H1 (cell line): ENCODE results near the gene NR5A2. TPM values are rescaled to one million over a fixed set of nuclear protein-coding genes. Genes with fewer than 3 reads are reported as not detected.

Source experiments
- CTCF ChIA-PET: fragments of 300-600 bp; sonication (Branson Sonifier 250); formaldehyde crosslinking; loops from one replicate; lab custom pipeline; 2021; ENCODE audit not compliant: partially characterized antibody; lab: Charles Lee
- POLR2A ChIA-PET: fragments of 300-600 bp; sonication (Branson Sonifier 250); formaldehyde crosslinking; loops from one replicate; lab custom pipeline; 2021; ENCODE audit warnings: inconsistent platforms; ENCODE audit not compliant: partially characterized antibody; lab: Charles Lee
- DNase-seq, 2 experiments: peaks; one replicate each; pipeline versions ENCODE4 v3.0.0 to v3.0.0-alpha.2; 2010 to 2022; ENCODE audit warnings: low spot score in 2 of 2, low read depth in 1 of 2, mixed read lengths in 1 of 2
- FAIRE-seq: peaks from 2 replicates; lab custom pipeline; 2011; peaks lifted over from hg19 to GRCh38; lab: Jason Lieb, UNC
- H2AFZ ChIP-seq: 2 replicates; pipeline ENCODE4 v1.8.1; 2012; ENCODE audit warnings: low read length, inconsistent platforms
- H2AK5ac ChIP-seq: 2 replicates; pipeline ENCODE4 v1.6.1; 2013; ENCODE audit warnings: low read depth, low read length
- H2BK120ac ChIP-seq: replicated peaks from 2 replicates; pipeline ENCODE3; 2013; ENCODE audit warnings: low read depth, low read length, inconsistent platforms
- H2BK12ac ChIP-seq: 2 replicates; pipeline ENCODE4 v1.6.1; 2013; ENCODE audit warnings: low read depth, low read length
- H2BK15ac ChIP-seq: 2 replicates; pipeline ENCODE4 v1.6.1; 2013; ENCODE audit warnings: low read length
- H2BK20ac ChIP-seq: 2 replicates; pipeline ENCODE4 v1.6.1; 2013; ENCODE audit warnings: low read length
- H2BK5ac ChIP-seq: 2 replicates; pipeline ENCODE4 v1.6.1; 2013; ENCODE audit warnings: low read depth, low read length
- H3K14ac ChIP-seq: 2 replicates; pipeline ENCODE4 v1.6.1; 2013; ENCODE audit warnings: inconsistent platforms; ENCODE audit not compliant: insufficient read length
- H3K18ac ChIP-seq: 2 replicates; pipeline ENCODE4 v1.6.1; 2013; ENCODE audit warnings: low read length; ENCODE audit errors: extremely low read depth
- H3K23ac ChIP-seq: 2 replicates; pipeline ENCODE4 v1.6.1; 2013; ENCODE audit warnings: inconsistent platforms; ENCODE audit not compliant: insufficient read length
- H3K23me2 ChIP-seq: 2 replicates; pipeline ENCODE4 v1.6.1; 2013; ENCODE audit warnings: low read depth, low read length
- H3K27ac ChIP-seq: 2 replicates; pipeline ENCODE4 v1.6.1; 2011; ENCODE audit warnings: low read depth, low read length, inconsistent platforms
- H3K27me3 ChIP-seq, 4 experiments: replicated peaks in 1 of 4; 1 replicate in 1 of 4; 2 replicates in 3 of 4; pipeline versions ENCODE4 v1.6.1 to v1.8.1; 2011 to 2013; ENCODE audit warnings: low read length in 3 of 4, mild to moderate bottlenecking in 3 of 4, inconsistent platforms in 2 of 4, mixed read lengths in 2 of 4, moderate library complexity in 1 of 4; ENCODE audit not compliant: control insufficient read depth in 3 of 4, insufficient read depth in 3 of 4; ENCODE audit errors: extremely low read depth in 1 of 4
- H3K36me3 ChIP-seq, 4 experiments: 2 replicates each; pipeline versions ENCODE4 v1.6.1 to v1.8.1; 2011 to 2013; ENCODE audit warnings: mild to moderate bottlenecking in 4 of 4, low read length in 3 of 4, moderate library complexity in 2 of 4, control low read depth in 1 of 4, inconsistent platforms in 1 of 4; ENCODE audit not compliant: insufficient read depth in 4 of 4, control insufficient read depth in 2 of 4
- H3K4ac ChIP-seq: replicated peaks from 2 replicates; pipeline ENCODE3; 2013; ENCODE audit warnings: low read length, low read depth, mixed read lengths, inconsistent platforms; ENCODE audit not compliant: insufficient read length
- H3K4me1 ChIP-seq, 4 experiments: replicated peaks in 1 of 4; 1 replicate in 1 of 4; 2 replicates in 3 of 4; pipeline versions ENCODE4 v1.6.1 to v1.8.1; 2011 to 2013; ENCODE audit warnings: low read length in 3 of 4, inconsistent platforms in 2 of 4, mixed read lengths in 1 of 4; ENCODE audit not compliant: insufficient read depth in 4 of 4, control insufficient read depth in 3 of 4
- H3K4me2 ChIP-seq, 2 experiments: 2 replicates each; pipeline versions ENCODE4 v1.6.1 to v1.8.1; 2011 to 2013; ENCODE audit warnings: low read depth in 2 of 2, low read length in 2 of 2, control low read depth in 1 of 2, inconsistent platforms in 1 of 2, mild to moderate bottlenecking in 1 of 2; ENCODE audit not compliant: insufficient read depth in 1 of 2
- H3K4me3 ChIP-seq, 4 experiments: fragments of 200-600, 300-600 bp in 1 of 4; sonication (generic), shearing (Covaris generic), sonication (Bioruptor Twin) in 1 of 4; 2 replicates each; pipeline versions ENCODE4 v1.5.1 to v1.8.1; 2011 to 2016; ENCODE audit warnings: low read length in 4 of 4, low read depth in 3 of 4, control low read depth in 2 of 4, inconsistent platforms in 2 of 4, mild to moderate bottlenecking in 2 of 4, mixed read lengths in 1 of 4, moderate library complexity in 1 of 4; ENCODE audit not compliant: insufficient read depth in 2 of 4; ENCODE audit errors: extremely low read depth in 1 of 4
- H3K56ac ChIP-seq: replicated peaks from 2 replicates; pipeline ENCODE3; 2013; ENCODE audit warnings: low read depth, mild to moderate bottlenecking, mixed read lengths, low read length, inconsistent platforms; ENCODE audit not compliant: insufficient read length
- H3K79me1 ChIP-seq: 2 replicates; pipeline ENCODE4 v1.6.1; 2013; ENCODE audit warnings: low read depth, low read length, control low read depth
- H3K79me2 ChIP-seq, 2 experiments: 2 replicates each; pipeline versions ENCODE4 v1.6.1 to v1.8.1; 2012 to 2013; ENCODE audit warnings: low read length in 2 of 2, mild to moderate bottlenecking in 2 of 2, inconsistent platforms in 1 of 2; ENCODE audit not compliant: insufficient read depth in 2 of 2, control insufficient read depth in 1 of 2
- H3K9ac ChIP-seq, 4 experiments: replicated peaks in 1 of 4; 1 replicate in 1 of 4; 2 replicates in 3 of 4; pipeline versions ENCODE4 v1.6.1 to v1.8.1; 2011 to 2013; ENCODE audit warnings: low read depth in 3 of 4, low read length in 3 of 4, control low read depth in 2 of 4, mild to moderate bottlenecking in 2 of 4, moderate library complexity in 2 of 4, inconsistent platforms in 1 of 4; ENCODE audit errors: extremely low read depth in 1 of 4
- H3K9me3 ChIP-seq, 2 experiments: 2 replicates each; pipeline versions ENCODE4 v1.6.1 to v1.8.1; 2012 to 2013; ENCODE audit warnings: mild to moderate bottlenecking in 2 of 2, moderate library complexity in 2 of 2, control low read depth in 1 of 2, inconsistent platforms in 1 of 2, low read depth in 1 of 2, low read length in 1 of 2, mixed read lengths in 1 of 2; ENCODE audit not compliant: insufficient read depth in 2 of 2
- H4K20me1 ChIP-seq, 2 experiments: replicated peaks in 1 of 2; 2 replicates each; pipeline versions ENCODE3 to v1.8.1; 2011 to 2013; ENCODE audit warnings: inconsistent platforms in 2 of 2, low read length in 2 of 2, mild to moderate bottlenecking in 1 of 2; ENCODE audit not compliant: insufficient read depth in 2 of 2, control insufficient read depth in 1 of 2
- H4K5ac ChIP-seq: 2 replicates; pipeline ENCODE4 v1.6.1; 2013; ENCODE audit warnings: low read length, low read depth, mixed read lengths, inconsistent platforms; ENCODE audit not compliant: insufficient read length
- H4K8ac ChIP-seq: 2 replicates; pipeline ENCODE4 v1.8.0; 2013; ENCODE audit warnings: mild to moderate bottlenecking, moderate library complexity, low read length, inconsistent platforms; ENCODE audit not compliant: insufficient read depth; ENCODE audit errors: extremely low read depth
- H4K91ac ChIP-seq: replicated peaks from 2 replicates; pipeline ENCODE3; 2013; ENCODE audit warnings: low read length, mixed read lengths, inconsistent platforms; ENCODE audit not compliant: insufficient read length
- ASH2L ChIP-seq: fragments of 200-600, 300-600 bp; sonication (generic); IDR thresholded peaks from one replicate; pipeline ENCODE4 v1.7.1; 2017; ENCODE audit warnings: low read length
- CEBPB ChIP-seq: IDR thresholded peaks from 2 replicates; pipeline ENCODE4 v1.6.1; 2012; ENCODE audit warnings: low read depth, low read length
- CREB1 ChIP-seq: IDR thresholded peaks from 2 replicates; pipeline ENCODE4 v1.6.1; 2012; ENCODE audit warnings: inconsistent platforms
- KDM4A ChIP-seq: IDR thresholded peaks from one replicate; pipeline ENCODE4 v1.7.1; 2012; ENCODE audit warnings: low read depth, mild to moderate bottlenecking, moderate library complexity, low read length, inconsistent platforms; ENCODE audit not compliant: severe bottlenecking
- TAF1 ChIP-seq: IDR thresholded peaks from 2 replicates; pipeline ENCODE4 v1.6.1; 2011; ENCODE audit warnings: mild to moderate bottlenecking, low read depth, low read length
- TEAD4 ChIP-seq: IDR thresholded peaks from 2 replicates; pipeline ENCODE4 v1.6.1; 2012; ENCODE audit warnings: low read depth, low read length, inconsistent platforms, mixed read lengths
- WGBS, 2 experiments: shearing (Covaris generic) in 1 of 2; methylation state at CpG; one replicate each; pipeline versions ENCODE4 v1.1.6 to v1.1.7; 2013 to 2015; ENCODE audit warnings: low lambda C conversion rate in 2 of 2, mixed read lengths in 2 of 2, inconsistent platforms in 1 of 2, low coverage in 1 of 2, missing lambda C conversion rate in 1 of 2; ENCODE audit not compliant: insufficient replicate concordance in 2 of 2, insufficient coverage in 1 of 2, insufficient read length in 1 of 2; ENCODE audit errors: extremely low coverage in 1 of 2, missing lambda C conversion rate in 1 of 2; 5-methylcytosine and 5-hydroxymethylcytosine counted together
- polyA plus RNA-seq, 7 experiments: library from polyadenylated mRNA; depleted of rRNA in 3 of 7; stranded (reverse) in 5 of 7; unstranded in 2 of 7; fragments of >200 nt in 5 of 7; fragments of 200-250 nt in 2 of 7; gene quantifications; 1 replicate in 5 of 7; 2 replicates in 1 of 7; 4 replicates in 1 of 7; pipeline versions ENCODE4 v1.2.1 to v1.2.3, GENCODE V29; 2011 to 2013; ENCODE audit warnings: missing spikeins in 2 of 7, mixed read lengths in 2 of 7
- total RNA-seq: library from RNA; stranded (reverse); fragmentation: NEBNext Ultra II Directional; extraction: Animal tissue kit (Norgen Biotek cat#: 25700); gene quantifications from 2 replicates; pipeline ENCODE4 v1.2.1, GENCODE V29; 2021

Gene NR5A2
- total and polyA plus RNA-seq, 2 of the 8 experiments (the other 6 are each of a cell fraction or from before 2014, with no cell fraction given) = 1.7 to 11.6 TPM

- WGBS, 2 experiments = 92% methylated on average over 15 of the region's 15 CpGs; no CpG with 5 or more reads in 1 of the 2 experiments
- FAIRE-seq = no peak
- no peak for TF ChIP-seq ASH2L
- TF ChIP-seq CREB1 = no peak
- TF ChIP-seq KDM4A = no peak
- peak; percentile 82 for TF ChIP-seq CEBPB
- no peak for TF ChIP-seq TAF1
- TF ChIP-seq TEAD4 = 0 out of 2 replicates have a peak, but pooled peaks have one; percentile 36
- TF ChIP-seq, all 59 proteins: peak for 2
- no peak overlapping the region for H3K4ac ChIP-seq
- H3K14ac ChIP-seq = no peak overlapping the region
- no peaks in the 10 kb centered on the region for H3K27me3 ChIP-seq
- no peak overlapping the region for H2BK120ac ChIP-seq
- no peaks in the 10 kb centered on the region for H3K4me1 ChIP-seq
- no peak overlapping the region for H3K27ac ChIP-seq
- H4K8ac ChIP-seq = no peak overlapping the region
- H4K91ac ChIP-seq = no peak overlapping the region
- H2BK15ac ChIP-seq = no peak overlapping the region
- H3K4me3 ChIP-seq = no peak overlapping the region
- H4K20me1 ChIP-seq = peaks cover 0 to 4% of the 10 kb centered on the region in 2 experiments
- peaks cover 0 to 7% of the 10 kb centered on the region in 2 experiments; a peak in 1 of 4 replicates for H3K79me2 ChIP-seq
- H3K79me1 ChIP-seq = no peaks in the 10 kb centered on the region; the same call in 1 of the 2 replicates
- no peak for DNase-seq
- H3K9ac ChIP-seq = no peak overlapping the region
- no peak overlapping the region for H3K56ac ChIP-seq
- no peak overlapping the region for H2BK5ac ChIP-seq
- no peak overlapping the region for H2AK5ac ChIP-seq
- H3K23ac ChIP-seq = no peak overlapping the region
- ChIA-PET CTCF (interaction anchor here (0.8 kb wide), 1 partner anchor 7 kb away, joined by 3 read pairs; no protein-coding TSS in a partner anchor), POLR2A (interaction anchor here (1.6 kb wide), 1 partner anchor 10 kb away, joined by 6 read pairs; no protein-coding TSS in a partner anchor)
- H2BK20ac ChIP-seq = no peak overlapping the region
- H3K4me2 ChIP-seq = no peak overlapping the region
- H2BK12ac ChIP-seq = no peak overlapping the region
- no peak overlapping the region for H3K18ac ChIP-seq
- no peaks in the 10 kb centered on the region for H3K9me3 ChIP-seq
- no peak overlapping the region for H2AFZ ChIP-seq
- no peaks in the 10 kb centered on the region for H3K23me2 ChIP-seq
- H3K36me3 ChIP-seq = no peaks in the 10 kb centered on the region
- H4K5ac ChIP-seq = no peak overlapping the region
Measured at GRCh38 chr1:200058341-200058740, 30.8 kb downstream of the NR5A2 start.
